Keratinocyte (primary cell): ENCODE measurements around the gene MIGA2. TPM values are rescaled to one million over a fixed set of nuclear protein-coding genes. Genes with fewer than 3 reads are reported as not detected.

Experiments
- DNase-seq: peaks from one replicate; pipeline ENCODE4 v3.0.0-alpha.2; 2011; ENCODE audit warnings: low read depth, missing footprints, low spot score
- FAIRE-seq: peaks from 2 replicates; lab custom pipeline; 2011; peaks lifted over from hg19 to GRCh38; lab: Jason Lieb, UNC
- H2AFZ ChIP-seq: 2 replicates; pipeline ENCODE4 v1.6.0; 2012; ENCODE audit warnings: low read length, control low read depth, inconsistent platforms; ENCODE audit not compliant: control insufficient read depth
- H3K27ac ChIP-seq: 2 replicates; pipeline ENCODE4 v1.5.1; 2011; ENCODE audit warnings: low read length; ENCODE audit not compliant: control insufficient read depth, insufficient read depth
- H3K27me3 ChIP-seq: 3 replicates; pipeline ENCODE4 v1.6.0; 2011; ENCODE audit warnings: low read length; ENCODE audit not compliant: control insufficient read depth, insufficient read depth; ENCODE audit errors: extremely low read depth
- H3K36me3 ChIP-seq, 2 experiments: 2 replicates in 1 of 2; 3 replicates in 1 of 2; pipeline ENCODE4 v1.5.1; 2011; ENCODE audit warnings: low read length in 2 of 2, mild to moderate bottlenecking in 1 of 2; ENCODE audit not compliant: control insufficient read depth in 2 of 2, insufficient read depth in 2 of 2; ENCODE audit errors: extremely low read depth in 1 of 2
- H3K4me1 ChIP-seq: 3 replicates; pipeline ENCODE4 v1.5.1; 2011; ENCODE audit warnings: low read length; ENCODE audit not compliant: control insufficient read depth, insufficient read depth; ENCODE audit errors: extremely low read depth
- H3K4me2 ChIP-seq: 3 replicates; pipeline ENCODE4 v1.6.0; 2011; ENCODE audit warnings: low read depth, low read length; ENCODE audit not compliant: control insufficient read depth, insufficient read depth; ENCODE audit errors: extremely low read depth
- H3K4me3 ChIP-seq, 3 experiments: fragments of 200-600 bp in 1 of 3; sonication (generic) in 1 of 3; 2 replicates in 2 of 3; 3 replicates in 1 of 3; pipeline ENCODE4 v1.5.1; 2011 to 2016; ENCODE audit warnings: low read length in 3 of 3, mild to moderate bottlenecking in 3 of 3, control low read depth in 2 of 3, inconsistent platforms in 1 of 3, low read depth in 1 of 3, mixed read lengths in 1 of 3, mixed run types in 1 of 3, moderate library complexity in 1 of 3; ENCODE audit not compliant: control insufficient read depth in 2 of 3, insufficient read depth in 2 of 3; ENCODE audit errors: extremely low read depth in 1 of 3
- H3K79me2 ChIP-seq: 2 replicates; pipeline ENCODE4 v1.6.0; 2012; ENCODE audit warnings: low read length; ENCODE audit not compliant: control insufficient read depth, insufficient read depth
- H3K9ac ChIP-seq: 3 replicates; pipeline ENCODE4 v1.6.0; 2011; ENCODE audit warnings: low read length; ENCODE audit not compliant: control insufficient read depth, insufficient read depth; ENCODE audit errors: extremely low read depth
- H3K9me1 ChIP-seq: 3 replicates; pipeline ENCODE4 v1.6.0; 2011; ENCODE audit warnings: low read length; ENCODE audit not compliant: control insufficient read depth, insufficient read depth; ENCODE audit errors: extremely low read depth
- H3K9me3 ChIP-seq: 2 replicates; pipeline ENCODE4 v1.5.1; 2012; ENCODE audit warnings: low read depth, low read length; ENCODE audit not compliant: control insufficient read depth
- H4K20me1 ChIP-seq: 3 replicates; pipeline ENCODE4 v1.6.0; 2011; ENCODE audit warnings: low read length; ENCODE audit not compliant: control insufficient read depth, insufficient read depth; ENCODE audit errors: extremely low read depth
- CTCF ChIP-seq, 3 experiments: IDR thresholded peaks in 1 of 3; conservative IDR thresholded peaks in 1 of 3; optimal IDR thresholded peaks in 1 of 3; 2 replicates in 2 of 3; 3 replicates in 1 of 3; pipeline versions ENCODE3 to v1.5.1; 2011; ENCODE audit warnings: low read length in 3 of 3, mild to moderate bottlenecking in 3 of 3, moderate library complexity in 2 of 3, control low read depth in 1 of 3, inconsistent platforms in 1 of 3; ENCODE audit not compliant: insufficient read depth in 2 of 3; ENCODE audit errors: extremely low read depth in 1 of 3
- EZH2 ChIP-seq: IDR thresholded peaks from one replicate; pipeline ENCODE4 v1.6.1; 2012; ENCODE audit warnings: inconsistent platforms, mild to moderate bottlenecking, low read length, moderate library complexity
- dilution Hi-C: fragments of 300-500 bp; cut with MboI; formaldehyde crosslinking; loops from one replicate; pipeline ENCODE4 v1.7.0; 2020; ENCODE audit warnings: low sequenced_read_pairs; ENCODE audit not compliant: extremely low pct_ligation_motif_present
- polyA plus RNA-seq, 5 experiments: library from polyadenylated mRNA; depleted of rRNA in 3 of 5; stranded (reverse) in 3 of 5; stranded (forward) in 1 of 5; unstranded in 1 of 5; fragments of >200 nt; gene quantifications; 1 replicate in 1 of 5; 2 replicates in 3 of 5; 3 replicates in 1 of 5; pipeline versions ENCODE4 v1.2.1 to v1.2.3, GENCODE V29; 2011 to 2012; ENCODE audit warnings: missing spikeins in 2 of 5, low read depth in 1 of 5, low replicate concordance in 1 of 5

MIGA2 gene
- polyA plus RNA-seq, 1 donor (not counting 4 experiments of a cell fraction or from before 2014, with no cell fraction given), result 8.5 TPM

- DNase-seq, result no peak
- H3K4me1 ChIP-seq, result peaks cover 7% of the 10 kb centered on the region
- no peaks in the 10 kb centered on the region for H3K9me3 ChIP-seq
- no peaks in the 10 kb centered on the region for H3K9me1 ChIP-seq
- no peaks in the 10 kb centered on the region for H4K20me1 ChIP-seq
- no peak overlapping the region for H3K4me3 ChIP-seq
- dilution Hi-C loops, result no loop called here
- H2AFZ ChIP-seq, result no peak overlapping the region
- peaks cover 2 to 4% of the 10 kb centered on the region in 2 experiments for H3K36me3 ChIP-seq
- H3K27me3 ChIP-seq, result no peaks in the 10 kb centered on the region
- no peak overlapping the region for H3K4me2 ChIP-seq
- no peak for TF ChIP-seq CTCF (optimal IDR thresholded peaks at IDR 0.05 in 1 of 3, IDR thresholded peaks at IDR 0.05 in 1 of 3, conservative IDR thresholded peaks at IDR 0.05 in 1 of 3; ENCODE audit: extremely low read depth in 1 of 3, insufficient read depth in 2 of 3, low read length in 3 of 3)
- no peak for TF ChIP-seq EZH2
- no peak overlapping the region for H3K9ac ChIP-seq
- no peak for FAIRE-seq
- H3K79me2 ChIP-seq, result no peaks in the 10 kb centered on the region
- no peak overlapping the region for H3K27ac ChIP-seq
Observed at GRCh38 chr9:129095170-129095667, 58.8 kb downstream of the MIGA2 start.

- H3K36me3 ChIP-seq, result peaks cover 0 to 2% of the 10 kb centered on the region in 2 experiments
- H3K9me1 ChIP-seq, result no peaks in the 10 kb centered on the region
- H3K79me2 ChIP-seq, result no peaks in the 10 kb centered on the region
- H3K27me3 ChIP-seq, result no peaks in the 10 kb centered on the region
- FAIRE-seq (no peak), DNase-seq (no peak)
- no peaks in the 10 kb centered on the region for H3K9me3 ChIP-seq
- TF ChIP-seq EZH2 (no peak), CTCF (optimal IDR thresholded peaks at IDR 0.05 in 1 of 3, IDR thresholded peaks at IDR 0.05 in 1 of 3, conservative IDR thresholded peaks at IDR 0.05 in 1 of 3; ENCODE audit: extremely low read depth in 1 of 3, insufficient read depth in 2 of 3, low read length in 3 of 3) (no peak)
- no peak overlapping the region for H3K4me3 ChIP-seq
- no peak overlapping the region for H3K4me2 ChIP-seq
- dilution Hi-C loops, result no loop called here
- no peaks in the 10 kb centered on the region for H4K20me1 ChIP-seq
- H3K27ac ChIP-seq, result no peak overlapping the region
- H2AFZ ChIP-seq, result no peak overlapping the region
- H3K9ac ChIP-seq, result no peak overlapping the region
- H3K4me1 ChIP-seq, result peaks cover 7% of the 10 kb centered on the region
Observed at GRCh38 chr9:129095908-129096307, 59.5 kb downstream of the MIGA2 start.
